Hepatocyte (in vitro differentiated cells): Measurements from ENCODE around the gene GRID1.

Experiments
- CTCF ChIP-seq: fragments of 200-600 bp; sonication (generic); IDR thresholded peaks from 2 replicates; pipeline ENCODE4 v1.5.1; 2016; ENCODE audit warnings: antibody characterized with exemption, mild to moderate bottlenecking; ENCODE audit not compliant: poor library complexity
- EZH2 ChIP-seq: fragments of 200-600 bp; sonication (generic); IDR thresholded peaks from 2 replicates; pipeline ENCODE4 v1.6.1; 2016; ENCODE audit warnings: antibody characterized with exemption, mild to moderate bottlenecking, borderline replicate concordance

GRCh38 chr10:86311190-86311589 lies 55.4 kb downstream of the GRID1 start:
- no peak for TF ChIP-seq EZH2
- TF ChIP-seq CTCF = no peak
